Erythroblast (primary cell): ENCODE measurements around the gene SLC17A7.

Source experiments
- GATA1 ChIP-seq: IDR thresholded peaks from 2 replicates; pipeline ENCODE4 v1.6.1; 2011; ENCODE audit warnings: low read depth, mild to moderate bottlenecking, control low read depth, low read length, moderate library complexity
- POLR2A ChIP-seq: IDR thresholded peaks from 2 replicates; pipeline ENCODE4 v1.6.1; 2011; ENCODE audit warnings: mild to moderate bottlenecking, low read length

DNA sequence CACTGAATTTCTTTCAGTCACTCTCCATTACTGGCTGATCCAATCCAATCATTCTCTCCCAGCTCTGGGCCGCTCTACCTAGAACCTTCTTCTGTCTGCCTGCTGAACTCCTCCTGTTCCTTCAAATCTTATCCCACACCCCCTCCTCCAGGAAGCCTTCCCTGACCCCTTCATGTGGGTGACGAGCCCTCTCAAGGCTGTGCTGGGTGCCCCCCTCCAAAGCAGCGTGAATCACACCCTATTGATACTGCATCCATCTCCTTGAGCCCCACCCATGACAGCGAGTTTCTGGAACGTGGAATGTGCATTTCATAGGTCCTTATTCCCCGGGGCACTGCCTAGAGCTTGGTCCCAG, 7.1 kb upstream of the SLC17A7 start:
- TF ChIP-seq POLR2A = no peak
- TF ChIP-seq GATA1 = no peak
